Ramos (cell line): ENCODE data around the gene ATG9B.
"Not testable (repeated sequence)": the region's sequence is repeated elsewhere in the genome, so short reads cannot be mapped to it uniquely, and the experiment has no call there.

Source experiments
- in situ Hi-C: fragments of 300-500 bp; cut with MboI; formaldehyde crosslinking; loops from one replicate; pipeline ENCODE4 v1.14.3; 2022; ENCODE audit warnings: low sequenced_read_pairs; ENCODE audit not compliant: unreplicated experiment

Gene ATG9B

DNA sequence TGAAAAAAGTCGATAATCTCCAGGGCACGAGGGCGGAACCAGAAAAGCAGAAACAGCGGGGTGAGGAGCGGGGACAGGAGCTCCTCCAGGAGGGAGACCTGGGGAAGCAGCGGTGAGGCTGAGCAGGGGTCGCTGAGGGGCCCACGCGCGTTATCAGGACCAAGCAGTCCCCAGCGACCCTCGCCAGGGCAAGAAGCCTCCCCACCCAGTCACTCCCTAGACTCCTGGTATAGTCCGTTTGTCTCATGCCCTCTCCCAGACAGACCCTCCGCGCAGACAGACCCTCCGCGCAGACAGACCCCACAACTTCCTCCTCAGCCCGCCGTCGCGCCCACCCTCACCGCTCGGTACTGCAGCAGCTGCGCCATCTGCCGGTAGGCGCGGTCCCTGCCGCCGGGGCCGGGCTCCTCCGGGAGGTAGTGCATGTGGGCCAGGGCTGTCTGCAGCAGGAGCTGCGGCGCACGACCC is 6.3 kb downstream of the ATG9B start:
- in situ Hi-C loops: no loop called here

DNA sequence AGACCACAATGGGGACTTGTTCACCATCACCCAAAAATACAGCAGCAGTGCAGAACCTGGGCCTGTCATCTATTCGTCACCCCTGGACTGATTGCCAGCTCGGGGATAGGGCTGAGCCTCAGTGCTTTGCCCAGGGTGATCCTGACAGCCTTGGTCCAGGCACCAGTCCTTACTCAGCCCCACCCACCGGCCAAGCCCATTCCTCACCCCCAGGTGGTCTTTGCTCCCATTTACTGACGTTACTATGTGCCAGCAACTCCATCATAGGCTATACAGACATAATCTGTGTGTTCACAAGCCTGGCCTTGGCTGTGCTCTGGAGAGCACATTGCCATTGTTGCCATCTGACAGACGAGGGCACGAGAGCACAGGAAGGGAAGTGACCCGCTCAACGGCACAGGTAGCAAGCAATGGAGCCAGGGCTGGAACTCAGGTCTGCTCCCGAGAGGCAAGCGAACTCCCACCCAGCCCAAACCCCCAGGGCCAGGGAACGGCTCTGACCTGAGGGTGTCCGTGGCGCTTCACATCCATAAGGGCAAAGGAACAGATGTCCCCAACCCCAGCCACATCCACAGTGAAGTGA is 6.8 kb downstream of the ATG9B start:
- in situ Hi-C loops: no loop called here

DNA sequence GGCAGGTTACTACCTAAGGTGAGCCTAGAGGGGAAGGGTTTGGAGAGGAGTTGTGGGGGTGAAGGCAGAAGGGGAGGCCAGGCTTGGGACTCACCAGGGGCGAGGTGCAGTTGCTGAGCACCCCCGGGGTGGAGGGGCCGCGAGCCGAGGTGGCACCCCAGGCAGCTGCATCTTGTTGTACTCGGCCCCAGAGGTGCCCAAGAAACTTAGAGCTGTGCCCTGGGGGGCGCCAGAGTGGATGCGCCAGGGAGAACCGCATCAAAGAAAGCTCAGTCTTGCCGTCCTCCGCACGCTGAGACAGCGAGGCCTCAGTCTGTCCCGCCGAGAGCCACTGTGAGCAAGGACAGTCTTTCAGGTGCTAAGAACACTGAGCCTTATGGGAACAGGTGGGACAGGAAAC is 7.4 kb downstream of the ATG9B start:
- in situ Hi-C loops: no loop called here

DNA sequence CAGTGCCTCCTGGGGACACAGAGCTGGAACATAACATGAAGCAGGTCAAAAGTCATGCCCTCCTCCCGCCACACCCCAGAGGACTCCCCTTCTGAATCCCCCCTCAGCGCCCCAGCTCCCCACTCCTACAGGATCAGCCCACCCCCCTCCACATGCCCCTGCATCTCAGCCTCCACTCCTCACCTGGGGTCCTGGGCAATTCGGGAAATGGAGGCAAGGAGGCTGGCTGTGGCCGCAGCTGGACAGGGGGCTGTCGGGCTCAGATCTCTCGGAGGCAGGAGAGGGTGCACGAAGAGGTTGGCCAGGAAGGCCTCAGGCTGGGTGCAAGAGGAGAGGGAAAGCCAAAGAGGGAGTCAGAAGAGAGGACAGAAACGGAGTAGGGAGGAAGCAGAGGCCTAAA is 7.8 kb downstream of the ATG9B start:
- in situ Hi-C loops: no loop called here

DNA sequence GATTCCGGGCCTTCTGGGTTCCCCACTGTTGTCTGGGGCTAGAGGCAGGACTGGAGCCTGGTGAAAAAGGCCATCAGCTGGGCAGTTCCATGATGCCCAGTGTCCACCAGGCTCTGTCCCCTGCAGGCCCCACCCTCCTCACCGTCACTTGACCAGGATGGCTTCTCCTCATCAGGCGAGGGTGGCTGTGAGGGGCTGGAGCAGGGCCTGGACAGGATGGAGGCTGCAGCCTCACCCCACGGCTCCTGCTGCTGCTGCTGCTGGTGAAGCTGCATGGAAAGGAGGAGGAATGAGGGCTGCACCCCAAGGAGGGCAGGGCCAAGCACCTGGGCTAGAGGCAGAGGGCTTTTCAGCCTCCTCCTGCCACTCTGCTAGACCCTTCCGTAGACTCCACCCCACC is 8.3 kb downstream of the ATG9B start:
- in situ Hi-C loops: no loop called here

DNA sequence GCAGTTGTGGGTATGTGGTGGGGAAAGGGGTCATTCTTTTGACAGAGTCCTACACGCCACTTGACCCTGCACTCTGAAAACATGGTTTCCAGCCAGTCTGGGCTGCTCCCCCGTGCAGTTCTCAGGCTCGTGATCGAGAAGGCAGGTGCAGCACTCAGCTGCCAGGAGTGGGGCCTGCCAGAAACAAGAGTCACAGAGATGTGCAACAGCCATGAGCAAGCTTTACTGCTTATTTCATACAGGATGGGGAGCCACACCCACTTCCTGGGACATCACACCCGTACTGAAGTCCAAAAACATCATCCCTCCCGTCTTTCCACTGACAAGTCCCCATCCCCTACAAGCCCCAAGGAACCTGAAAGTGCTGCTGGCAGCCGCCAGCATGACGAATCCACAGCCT is 9.3 kb downstream of the ATG9B start:
- in situ Hi-C loops: no loop called here

DNA sequence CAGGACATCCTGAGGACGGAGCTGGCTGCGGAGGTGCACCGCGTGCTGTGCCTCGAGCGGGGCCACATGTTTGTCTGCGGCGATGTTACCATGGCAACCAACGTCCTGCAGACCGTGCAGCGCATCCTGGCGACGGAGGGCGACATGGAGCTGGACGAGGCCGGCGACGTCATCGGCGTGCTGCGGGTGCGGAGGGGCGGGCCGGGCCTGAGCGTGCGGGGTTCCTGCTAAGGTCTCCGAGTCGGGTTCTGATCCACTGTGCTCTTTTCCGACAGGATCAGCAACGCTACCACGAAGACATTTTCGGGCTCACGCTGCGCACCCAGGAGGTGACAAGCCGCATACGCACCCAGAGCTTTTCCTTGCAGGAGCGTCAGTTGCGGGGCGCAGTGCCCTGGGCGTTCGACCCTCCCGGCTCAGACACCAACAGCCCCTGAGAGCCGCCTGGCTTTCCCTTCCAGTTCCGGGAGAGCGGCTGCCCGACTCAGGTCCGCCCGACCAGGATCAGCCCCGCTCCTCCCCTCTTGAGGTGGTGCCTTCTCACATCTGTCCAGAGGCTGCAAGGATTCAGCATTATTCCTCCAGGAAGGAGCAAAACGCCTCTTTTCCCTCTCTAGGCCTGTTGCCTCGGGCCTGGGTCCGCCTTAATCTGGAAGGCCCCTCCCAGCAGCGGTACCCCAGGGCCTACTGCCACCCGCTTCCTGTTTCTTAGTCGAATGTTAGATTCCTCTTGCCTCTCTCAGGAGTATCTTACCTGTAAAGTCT is 10.4 kb downstream of the ATG9B start:
- in situ Hi-C loops: no loop called here

DNA sequence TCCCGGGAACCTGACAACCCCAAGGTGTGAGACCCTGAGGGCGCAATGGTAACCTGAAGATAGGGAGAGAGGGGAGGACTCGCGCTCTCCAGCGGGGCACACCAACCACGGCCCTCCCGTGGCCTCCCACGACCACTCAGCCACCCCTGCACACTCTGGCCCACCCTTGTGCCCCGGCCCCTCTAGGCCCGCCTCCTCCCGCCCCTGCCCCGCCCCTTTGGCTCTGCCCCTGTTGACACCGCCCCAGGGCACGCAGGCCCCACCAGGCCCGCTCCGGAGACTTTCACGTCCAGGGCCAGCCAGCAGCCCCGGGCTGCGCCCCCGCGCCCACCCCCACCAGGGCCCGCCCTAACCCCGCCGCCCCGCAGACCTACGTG is 10.9 kb downstream of the ATG9B start:
- in situ Hi-C loops: no loop called here

DNA sequence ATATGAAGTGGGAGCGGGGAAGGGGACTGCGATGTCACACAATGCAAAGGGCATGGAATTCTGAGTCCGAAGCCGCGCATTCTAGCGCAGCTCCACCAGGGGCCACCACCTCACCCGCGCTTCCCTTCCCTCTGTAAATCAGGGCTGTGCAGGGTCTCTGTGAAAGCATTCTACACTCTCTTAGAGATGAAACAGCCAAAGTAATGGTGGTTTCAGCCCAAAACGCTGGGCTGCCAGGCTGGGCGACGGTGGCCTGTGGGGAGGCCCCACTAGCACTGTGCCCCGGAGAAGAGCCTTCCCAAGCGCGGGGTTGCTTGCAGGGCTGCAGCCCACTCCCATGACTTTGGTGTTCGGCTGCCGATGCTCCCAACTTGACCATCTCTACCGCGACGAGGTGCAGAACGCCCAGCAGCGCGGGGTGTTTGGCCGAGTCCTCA is 11.4 kb downstream of the ATG9B start:
- in situ Hi-C loops: no loop called here

DNA sequence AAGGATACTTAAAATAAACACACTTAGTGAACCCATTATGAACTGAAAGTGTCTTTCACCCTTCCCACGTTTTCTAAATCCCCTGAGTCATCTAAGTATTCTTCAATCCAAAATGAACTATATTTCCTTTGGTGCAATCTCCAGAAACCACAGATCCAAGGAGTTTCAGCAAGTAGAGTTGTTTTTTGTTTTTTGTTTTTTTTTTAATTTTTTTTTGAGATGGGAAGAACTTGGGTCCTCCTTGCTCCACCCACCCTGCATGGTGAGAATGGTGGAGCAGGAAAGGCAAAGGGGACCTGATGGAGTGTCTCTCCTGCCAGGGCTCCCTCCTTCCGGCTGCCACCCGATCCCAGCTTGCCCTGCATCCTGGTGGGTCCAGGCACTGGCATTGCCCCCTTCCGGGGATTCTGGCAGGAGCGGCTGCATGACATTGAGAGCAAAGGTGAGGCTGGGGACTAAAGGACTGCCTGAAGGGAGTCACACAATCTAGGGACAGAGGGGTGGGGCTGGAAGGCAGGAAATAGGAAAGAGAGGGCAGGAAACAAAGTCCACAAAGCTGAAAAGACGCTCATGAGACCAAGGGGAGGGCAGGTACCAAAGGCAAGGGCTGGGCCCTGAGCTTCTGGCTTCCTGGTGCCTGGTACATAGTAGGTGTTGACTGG is 12.1 kb downstream of the ATG9B start:
- in situ Hi-C loops: no loop called here

DNA sequence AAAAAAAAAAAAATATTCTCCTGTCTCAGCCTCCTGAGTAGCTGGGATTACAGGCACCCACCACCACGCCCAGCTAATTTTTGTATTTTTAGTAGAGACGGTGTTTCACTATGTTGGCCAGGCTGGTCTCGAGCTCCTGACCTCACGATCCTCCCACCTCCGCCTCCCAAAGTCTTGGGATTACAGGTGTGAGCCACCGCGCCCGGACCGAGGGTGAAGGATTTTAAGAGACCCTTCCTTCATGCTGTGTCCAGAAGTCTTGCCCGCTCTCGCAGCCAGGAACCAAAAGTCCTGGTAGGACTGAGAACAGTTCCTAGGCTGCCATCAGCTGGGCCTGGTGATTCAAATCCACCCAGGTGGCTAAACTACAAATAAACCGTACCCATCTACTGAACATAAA is 12.7 kb downstream of the ATG9B start:
- in situ Hi-C loops: not testable (repeated sequence)

DNA sequence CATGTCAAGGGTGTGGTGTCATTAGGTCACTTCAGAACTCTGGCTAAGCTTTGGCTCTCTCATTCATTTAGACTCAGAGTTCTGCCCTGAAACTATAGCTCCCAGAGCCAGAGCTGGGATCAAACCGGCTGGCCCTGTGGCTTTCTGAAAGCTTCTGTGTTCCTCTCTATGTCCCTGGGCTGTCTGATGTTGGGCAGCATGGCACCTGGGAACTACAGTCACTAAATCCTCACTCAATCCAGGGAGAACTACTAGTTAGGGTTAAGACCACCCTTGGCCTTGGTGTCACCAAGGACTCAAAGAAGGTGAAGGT is 13.2 kb downstream of the ATG9B start:
- in situ Hi-C loops: no loop called here

DNA sequence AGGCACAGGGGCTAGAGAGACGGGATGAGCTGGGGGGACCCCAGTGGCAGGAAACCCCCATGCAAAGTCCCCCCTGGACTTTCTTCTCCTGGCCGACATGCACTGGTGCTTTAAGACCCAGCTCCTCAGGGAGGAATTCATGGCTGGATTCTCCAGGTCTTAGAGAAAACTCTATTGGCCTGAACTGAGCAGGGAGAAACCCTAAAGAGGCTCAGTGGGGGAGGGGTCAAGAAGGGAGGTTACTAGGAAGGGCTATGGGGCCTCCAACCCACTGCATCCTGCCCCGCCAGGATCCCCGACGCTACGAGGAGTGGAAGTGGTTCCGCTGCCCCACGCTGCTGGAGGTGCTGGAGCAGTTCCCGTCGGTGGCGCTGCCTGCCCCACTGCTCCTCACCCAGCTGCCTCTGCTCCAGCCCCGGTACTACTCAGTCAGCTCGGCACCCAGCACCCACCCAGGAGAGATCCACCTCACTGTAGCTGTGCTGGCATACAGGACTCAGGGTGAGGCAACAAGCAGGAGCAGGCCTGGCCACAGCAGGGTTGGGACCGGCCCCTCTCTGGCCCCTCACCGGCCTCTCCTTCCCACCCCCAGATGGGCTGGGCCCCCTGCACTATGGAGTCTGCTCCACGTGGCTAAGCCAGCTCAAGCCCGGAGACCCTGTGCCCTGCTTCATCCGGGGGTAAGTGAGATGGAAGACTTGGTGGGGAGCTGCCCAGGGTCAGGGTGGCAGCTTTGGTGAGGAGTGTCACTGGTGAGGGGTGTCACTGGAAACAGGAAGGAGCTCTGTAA is 13.8 kb downstream of the ATG9B start:
- in situ Hi-C loops: no loop called here

DNA sequence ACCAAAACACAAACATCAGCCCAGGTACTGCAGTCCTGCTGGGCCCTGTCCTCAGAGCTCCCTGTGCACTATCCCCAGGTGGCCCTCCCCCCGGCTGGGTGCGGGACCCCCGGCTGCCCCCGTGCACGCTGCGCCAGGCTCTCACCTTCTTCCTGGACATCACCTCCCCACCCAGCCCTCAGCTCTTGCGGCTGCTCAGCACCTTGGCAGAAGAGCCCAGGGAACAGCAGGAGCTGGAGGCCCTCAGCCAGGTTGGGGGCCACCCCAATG is 14.3 kb downstream of the ATG9B start:
- in situ Hi-C loops: no loop called here

DNA sequence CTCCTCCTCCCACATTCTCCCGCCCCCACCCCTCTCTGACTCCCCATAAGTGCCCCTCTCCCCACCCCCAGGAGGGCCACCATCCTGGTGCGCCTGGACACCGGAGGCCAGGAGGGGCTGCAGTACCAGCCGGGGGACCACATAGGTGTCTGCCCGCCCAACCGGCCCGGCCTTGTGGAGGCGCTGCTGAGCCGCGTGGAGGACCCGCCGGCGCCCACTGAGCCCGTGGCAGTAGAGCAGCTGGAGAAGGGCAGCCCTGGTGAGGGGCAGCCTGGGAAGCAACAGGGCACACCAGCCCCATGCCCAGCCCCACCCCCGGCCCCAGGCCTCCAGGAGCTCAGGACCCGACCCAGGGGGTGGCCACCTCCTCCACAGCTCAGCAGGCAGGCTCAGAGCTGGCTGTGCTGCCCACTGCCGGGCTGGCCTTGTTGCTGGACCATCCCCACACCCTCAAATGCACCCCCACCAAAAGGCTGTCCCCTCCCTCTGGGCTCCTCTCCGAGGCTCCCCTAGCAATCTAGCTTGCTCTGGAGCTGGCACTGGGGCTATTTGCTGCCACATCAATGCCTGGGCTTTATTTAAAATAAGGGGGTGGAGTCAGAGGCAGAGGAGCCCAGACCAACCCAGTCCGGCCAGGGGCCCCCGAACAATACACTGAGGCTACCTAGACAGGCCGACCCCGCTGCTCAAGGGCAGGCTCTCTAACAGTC is 14.8 kb downstream of the ATG9B start:
- in situ Hi-C loops: no loop called here

DNA sequence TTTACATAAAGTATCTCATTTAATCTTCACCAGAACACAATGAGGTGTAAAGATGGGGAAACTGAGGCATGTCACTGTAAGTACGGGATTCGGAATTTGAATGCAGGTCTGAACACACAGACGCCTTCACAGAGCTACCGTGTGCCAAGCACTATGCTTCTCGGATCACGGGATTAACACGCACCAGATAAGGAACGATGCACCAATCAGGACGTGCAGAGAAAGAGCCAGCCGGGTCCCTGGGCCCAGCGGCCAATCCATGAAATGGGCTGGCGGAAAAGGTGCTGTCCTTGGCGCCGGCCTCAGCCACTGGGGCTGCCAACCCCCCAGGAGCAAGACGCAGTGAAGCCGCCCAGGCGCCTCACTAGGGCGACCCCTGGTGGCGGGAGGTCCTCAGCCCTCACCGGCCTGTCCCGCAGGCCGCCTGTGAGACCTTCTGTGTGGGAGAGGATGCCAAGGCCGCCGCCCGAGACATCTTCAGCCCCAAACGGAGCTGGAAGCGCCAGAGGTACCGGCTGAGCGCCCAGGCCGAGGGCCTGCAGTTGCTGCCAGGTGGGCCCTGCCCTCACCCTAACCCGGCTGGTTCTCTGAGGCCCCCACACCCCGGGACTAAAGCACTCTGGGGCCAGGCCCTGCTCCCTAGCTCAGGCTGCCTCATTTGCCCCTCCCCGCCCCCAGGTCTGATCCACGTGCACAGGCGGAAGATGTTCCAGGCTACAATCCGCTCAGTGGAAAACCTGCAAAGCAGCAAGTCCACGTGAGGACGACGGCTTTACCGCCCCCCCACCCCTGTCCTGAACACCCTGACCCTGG is 15.6 kb downstream of the ATG9B start:
- in situ Hi-C loops: no loop called here

DNA sequence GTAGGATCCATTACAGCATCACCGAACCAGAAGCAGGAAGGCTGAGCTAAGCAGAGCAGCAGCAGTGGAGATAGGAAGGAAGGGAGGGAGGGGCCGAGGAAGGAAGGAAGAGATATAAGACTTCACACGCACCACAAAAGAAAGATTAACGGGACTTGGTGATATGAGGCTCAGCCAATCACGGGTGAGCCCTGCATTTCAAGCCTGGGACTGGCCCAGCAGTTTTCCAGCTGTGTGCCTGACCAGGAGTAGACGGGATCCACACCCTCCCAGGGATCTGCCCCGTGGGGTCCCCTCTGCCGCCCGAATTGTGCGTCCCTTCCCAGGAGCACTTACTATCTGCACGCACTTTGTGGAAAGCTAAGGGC is 16.2 kb downstream of the ATG9B start:
- in situ Hi-C loops: no loop called here

DNA sequence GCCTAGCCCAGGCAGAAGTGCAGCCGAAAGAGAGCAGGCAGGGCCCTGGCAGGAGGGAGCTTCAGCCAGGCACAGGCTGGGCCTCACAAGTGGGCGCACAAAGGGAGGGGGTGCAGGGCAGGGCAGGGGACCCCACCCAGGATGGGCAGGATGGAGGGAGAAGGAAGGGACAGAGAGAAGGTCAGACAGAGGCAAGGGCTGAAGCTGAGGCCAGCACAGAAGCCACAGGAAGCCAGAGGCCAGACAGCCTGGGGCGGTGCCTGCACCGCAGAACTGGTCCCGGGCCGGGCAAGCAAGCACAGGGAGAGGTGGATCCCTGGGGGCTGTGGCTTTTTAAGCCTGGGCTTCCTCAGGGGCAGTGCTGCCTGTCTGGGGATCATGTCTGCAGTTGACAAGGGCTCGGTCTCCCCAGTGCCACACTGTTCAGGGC is 16.8 kb downstream of the ATG9B start:
- in situ Hi-C loops: no loop called here

DNA sequence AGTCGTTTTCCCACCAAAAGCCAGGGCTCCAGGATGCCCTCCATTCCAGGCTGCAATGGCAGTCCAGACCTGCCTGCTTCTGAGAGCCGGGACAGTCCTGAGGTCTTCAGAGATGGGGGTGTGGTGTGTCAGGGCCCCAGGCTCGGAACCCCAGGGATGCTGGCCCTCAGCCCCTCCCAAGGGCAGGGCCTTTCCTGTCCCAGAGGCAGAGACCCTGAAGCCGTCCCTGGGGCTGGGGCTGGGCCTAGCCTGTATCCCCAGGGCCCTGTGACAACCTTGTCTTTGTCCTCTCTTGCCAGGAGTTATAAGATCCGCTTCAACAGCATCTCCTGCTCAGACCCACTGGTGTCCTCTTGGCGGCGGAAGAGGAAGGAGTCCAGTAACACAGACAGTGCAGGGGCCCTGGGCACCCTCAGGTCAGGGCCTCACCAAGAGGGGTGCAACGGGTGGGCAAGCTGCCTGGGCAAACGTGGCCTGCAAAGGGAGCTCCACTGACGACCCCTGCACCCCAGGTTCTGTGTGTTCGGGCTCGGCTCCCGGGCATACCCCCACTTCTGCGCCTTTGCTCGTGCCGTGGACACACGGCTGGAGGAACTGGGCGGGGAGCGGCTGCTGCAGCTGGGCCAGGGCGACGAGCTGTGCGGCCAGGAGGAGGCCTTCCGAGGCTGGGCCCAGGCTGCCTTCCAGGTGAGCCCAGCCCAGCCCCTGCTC is 17.5 kb downstream of the ATG9B start:
- in situ Hi-C loops: no loop called here
